HepG2 (cell line): ENCODE measurements around the gene AXIN1. TPM values are rescaled to one million over a fixed set of nuclear protein-coding genes. Genes with fewer than 3 reads are reported as not detected.

ENCODE experiments used
- ATAC-seq: fragments of 200-7000 bp; cut with Tn5 transposase; 3 replicates; pipeline ENCODE4 v1.9.1; 2020; ENCODE audit warnings: mild to moderate bottlenecking, moderate library complexity
- BruUV-seq: library from RNA; stranded (reverse); fragments of 400-500 nt; replicated peaks from 2 replicates; lab custom pipeline; 2021; lab: Mats Ljungman, UMichigan
- CTCF ChIA-PET: fragments of 300-600 bp; formaldehyde crosslinking; extraction: SDS; loops from one replicate; lab custom pipeline; 2021; ENCODE audit warnings: low total read pairs, inconsistent platforms, low intra/inter-chr PET ratio; lab: Yijun Ruan, JAX
- POLR2A ChIA-PET: fragments of 350-600 bp; sonication (Branson Sonifier 250); formaldehyde crosslinking; loops from one replicate; lab custom pipeline; 2020; ENCODE audit warnings: antibody characterized with exemption, inconsistent platforms; lab: Yijun Ruan, JAX
- DNase-seq: peaks from one replicate; pipeline ENCODE4 v3.0.0-alpha.2; 2015; ENCODE audit warnings: low spot score
- FAIRE-seq: peaks from 3 replicates; lab custom pipeline; 2011; peaks lifted over from hg19 to GRCh38; lab: Jason Lieb, UNC
- H2AFZ ChIP-seq: one replicate; pipeline ENCODE4 v1.6.1; 2011; ENCODE audit warnings: low read length, inconsistent platforms
- H3K27ac ChIP-seq: fragments of 300-600 bp; 3 replicates; pipeline ENCODE4 v1.8.0; 2011; ENCODE audit warnings: mixed run types, mild to moderate bottlenecking, mixed read lengths, low read length, inconsistent platforms; ENCODE audit not compliant: insufficient read depth; ENCODE audit errors: extremely low read length
- H3K27me3 ChIP-seq, 2 experiments: fragments of 200-600 bp in 1 of 2; 2 replicates in 1 of 2; 3 replicates in 1 of 2; pipeline versions ENCODE4 v1.6.0 to v1.8.0; 2011; ENCODE audit warnings: low read length in 2 of 2, mild to moderate bottlenecking in 2 of 2, moderate library complexity in 2 of 2, inconsistent platforms in 1 of 2; ENCODE audit not compliant: insufficient read depth in 2 of 2, control insufficient read depth in 1 of 2
- H3K36me3 ChIP-seq, 2 experiments: fragments of 200-600 bp in 1 of 2; replicated peaks in 1 of 2; 2 replicates in 1 of 2; 3 replicates in 1 of 2; pipeline versions ENCODE4 v1.5.1 to v1.8.0; 2011; ENCODE audit warnings: low read length in 2 of 2, inconsistent platforms in 1 of 2; ENCODE audit not compliant: insufficient read depth in 2 of 2, control insufficient read depth in 1 of 2
- H3K4me1 ChIP-seq: 2 replicates; pipeline ENCODE4 v1.5.1; 2012; ENCODE audit warnings: low read length, inconsistent platforms; ENCODE audit not compliant: insufficient read depth
- H3K4me2 ChIP-seq: 2 replicates; pipeline ENCODE4 v1.6.0; 2011; ENCODE audit warnings: low read depth, low read length, inconsistent platforms
- H3K4me3 ChIP-seq, 3 experiments: fragments of 200-600 bp in 1 of 3; sonication (generic), shearing (Covaris generic) in 1 of 3; replicated peaks in 1 of 3; 2 replicates each; pipeline ENCODE4 v1.5.1; 2011 to 2016; ENCODE audit warnings: low read length in 3 of 3, inconsistent platforms in 2 of 3, low read depth in 2 of 3, mild to moderate bottlenecking in 2 of 3, control low read depth in 1 of 3, mixed read lengths in 1 of 3; ENCODE audit not compliant: insufficient read depth in 1 of 3
- H3K79me2 ChIP-seq: one replicate; pipeline ENCODE4 v1.6.1; 2011; ENCODE audit warnings: low read length, inconsistent platforms; ENCODE audit not compliant: insufficient read depth
- H3K9ac ChIP-seq: 2 replicates; pipeline ENCODE4 v1.6.0; 2011; ENCODE audit warnings: mild to moderate bottlenecking, low read depth, low read length, inconsistent platforms; ENCODE audit not compliant: insufficient read depth
- H3K9me3 ChIP-seq: 2 replicates; pipeline ENCODE4 v1.5.1; 2012; ENCODE audit warnings: mild to moderate bottlenecking, low read length
- H4K20me1 ChIP-seq: 2 replicates; pipeline ENCODE4 v1.6.0; 2011; ENCODE audit warnings: inconsistent platforms, mild to moderate bottlenecking, low read length, moderate library complexity; ENCODE audit not compliant: insufficient read depth
- HNF1A ChIP-seq, 2 experiments: sonication (generic) in 1 of 2; formaldehyde crosslinking in 1 of 2; IDR thresholded peaks; 2 replicates each; pipeline versions ENCODE4 v1.4.0 to v1.6.1; 2016 to 2020; ENCODE audit warnings: borderline replicate concordance in 1 of 2, low read depth in 1 of 2, mild to moderate bottlenecking in 1 of 2, missing genetic modification reagents in 1 of 2
- HNF4G ChIP-seq, 2 experiments: sonication (generic) in 1 of 2; formaldehyde crosslinking in 1 of 2; IDR thresholded peaks; 2 replicates each; pipeline versions ENCODE4 v1.4.0 to v1.6.1; 2011 to 2020; ENCODE audit warnings: borderline replicate concordance in 2 of 2, low read depth in 2 of 2, mild to moderate bottlenecking in 2 of 2, low read length in 1 of 2, missing genetic modification reagents in 1 of 2, moderate library complexity in 1 of 2
- HOXA9 ChIP-seq: sonication (generic); formaldehyde crosslinking; IDR thresholded peaks from 2 replicates; pipeline ENCODE4 v1.8.1; 2022; ENCODE audit warnings: missing genetic modification reagents, mild to moderate bottlenecking, moderate library complexity, borderline replicate concordance
- PAWR ChIP-seq: sonication (generic); formaldehyde crosslinking; IDR thresholded peaks from 2 replicates; pipeline ENCODE4 v1.4.0; 2020; ENCODE audit warnings: missing genetic modification reagents, mild to moderate bottlenecking, borderline replicate concordance
- PCBP1 ChIP-seq: fragments of 200-400 bp; formaldehyde crosslinking; IDR thresholded peaks from 2 replicates; pipeline ENCODE4 v1.6.1; 2017; ENCODE audit warnings: mild to moderate bottlenecking, low read depth, low read length, borderline replicate concordance
- SALL1 ChIP-seq: sonication (generic); formaldehyde crosslinking; IDR thresholded peaks from 2 replicates; pipeline ENCODE4 v1.8.0; 2022; ENCODE audit warnings: mild to moderate bottlenecking, missing genetic modification reagents
- SATB2 ChIP-seq: sonication (generic); formaldehyde crosslinking; IDR thresholded peaks from 2 replicates; pipeline ENCODE4 v1.5.0; 2020; ENCODE audit warnings: missing genetic modification reagents
- ZNF143 ChIP-seq: sonication (generic); formaldehyde crosslinking; IDR thresholded peaks from 2 replicates; pipeline ENCODE4 v1.4.0; 2020; ENCODE audit warnings: missing genetic modification reagents
- ZNF253 ChIP-seq: sonication (generic); formaldehyde crosslinking; IDR thresholded peaks from 2 replicates; pipeline ENCODE4 v1.8.0; 2022; ENCODE audit warnings: mild to moderate bottlenecking, missing genetic modification reagents, borderline replicate concordance
- ZNF333 ChIP-seq: sonication (generic); formaldehyde crosslinking; IDR thresholded peaks from 2 replicates; pipeline ENCODE4 v1.4.0; 2020; ENCODE audit warnings: mild to moderate bottlenecking, missing genetic modification reagents, borderline replicate concordance
- ZNF33B ChIP-seq: sonication (generic); formaldehyde crosslinking; IDR thresholded peaks from 2 replicates; pipeline ENCODE4 v1.5.1; 2020; ENCODE audit warnings: mild to moderate bottlenecking, missing genetic modification reagents
- ZXDC ChIP-seq: sonication (generic); formaldehyde crosslinking; IDR thresholded peaks from 2 replicates; pipeline ENCODE4 v1.5.0; 2020; ENCODE audit warnings: mild to moderate bottlenecking, missing genetic modification reagents
- WGBS: methylation state at CpG from one replicate; pipeline ENCODE4 v1.1.6; 2017; ENCODE audit warnings: low lambda C conversion rate; 5-methylcytosine and 5-hydroxymethylcytosine counted together
- in situ Hi-C: cut with HindIII; loops from 2 replicates; pipeline ENCODE4 v1.10.0; 2017; ENCODE audit warnings: low pct_unique_long_range_greater_than_20kb; ENCODE audit not compliant: extremely low pct_ligation_motif_present
- intact Hi-C: fragments of 100-400 bp; cut with micrococcal nuclease; formaldehyde crosslinking; loops from one replicate; pipeline ENCODE4 v1.10.0; 2022; ENCODE audit not compliant: unreplicated experiment
- polyA plus RNA-seq, 8 experiments: library from polyadenylated mRNA; depleted of rRNA in 3 of 8; stranded (reverse) in 7 of 8; unstranded in 1 of 8; fragments of >200 nt; fragmentation: Illumina TruSeq in 4 of 8; extraction: Trizol in 4 of 8; gene quantifications; 2 replicates each; pipeline versions ENCODE4 v1.2.1 to v1.2.3, GENCODE V29; 2011 to 2016; ENCODE audit warnings: low read depth in 4 of 8, missing spikeins in 1 of 8, mixed read lengths in 1 of 8; ENCODE audit not compliant: insufficient read depth in 1 of 8
- total RNA-seq, 5 experiments: library from RNA; depleted of rRNA; stranded (reverse); fragments of >200 nt; fragmentation: Illumina TruSeq; extraction: Trizol; gene quantifications; 2 replicates each; pipeline ENCODE4 v1.2.3, GENCODE V29; 2016; ENCODE audit warnings: low read depth in 1 of 5

The AXIN1 gene
- total and polyA plus RNA-seq, 2 of the 13 experiments (the other 11 are each of a cell fraction or from before 2014, with no cell fraction given), result 24.0 to 26.0 TPM

GRCh38 chr16:373848-374615 is 21.5 kb upstream of the AXIN1 start (continued):
- TF ChIP-seq HNF1A (IDR thresholded peaks at IDR 0.05; ENCODE audit: low read depth) (no peak), HNF1A (CRISPR knock-in tag; IDR thresholded peaks at IDR 0.05; ENCODE audit: borderline replicate concordance) (no peak)
- TF ChIP-seq, all 625 proteins: peak for 0

- DNase-seq (no peak), FAIRE-seq (no peak), ATAC-seq (no peak)
- no peak overlapping the region for H3K4me2 ChIP-seq
- H2AFZ ChIP-seq, result no peak overlapping the region
- H3K36me3 ChIP-seq, result peaks cover 19 to 35% of the 10 kb centered on the region in 2 experiments; a peak in 4 of 5 replicates
- in situ Hi-C loops (no loop called here), intact Hi-C loops (no loop called here)
- ChIA-PET POLR2A (no interaction called here), CTCF (no interaction called here)
- no peak overlapping the region for H3K27ac ChIP-seq
- H3K9me3 ChIP-seq, result no peaks in the 10 kb centered on the region
- peaks cover 6% of the 10 kb centered on the region for H3K79me2 ChIP-seq
- BruUV-seq, result no TSS peak
- H3K27me3 ChIP-seq, result no peaks in the 10 kb centered on the region
- H4K20me1 ChIP-seq, result no peaks in the 10 kb centered on the region
- 100% methylated on average over 4 of the region's 5 CpGs for WGBS
- H3K4me3 ChIP-seq, result no peak overlapping the region
- H3K9ac ChIP-seq, result no peak overlapping the region
- H3K4me1 ChIP-seq, result peaks cover 18% of the 10 kb centered on the region
- no peak for TF ChIP-seq PAWR (CRISPR knock-in tag)
- no peak for TF ChIP-seq ZXDC (CRISPR knock-in tag)
- TF ChIP-seq SATB2 (CRISPR knock-in tag), result no peak
- TF ChIP-seq HOXA9 (CRISPR knock-in tag), result no peak
- TF ChIP-seq HNF4G (IDR thresholded peaks at IDR 0.05; ENCODE audit: borderline replicate concordance, low read depth, low read length), result no peak
- no peak for TF ChIP-seq HNF4G (CRISPR knock-in tag; IDR thresholded peaks at IDR 0.05; ENCODE audit: borderline replicate concordance, low read depth)
- TF ChIP-seq PCBP1, result no peak
- no peak for TF ChIP-seq ZNF143 (CRISPR knock-in tag)
- no peak for TF ChIP-seq SALL1
- TF ChIP-seq ZNF33B (CRISPR knock-in tag), result no peak
- TF ChIP-seq ZNF253 (CRISPR knock-in tag), result no peak
- TF ChIP-seq ZNF333 (CRISPR knock-in tag), result no peak
Measured at GRCh38 chr16:373020-373598, 20.6 kb upstream of the AXIN1 start.
